Tibial nerve (tissue), 4 donors: Measurements from ENCODE around the gene ECHS1.
"Not testable (repeated sequence)": the region's sequence is repeated elsewhere in the genome, so short reads cannot be mapped to it uniquely, and the experiment has no call there.

Experiments used
- EP300 ChIP-seq, 2 donors: sonication (generic); formaldehyde crosslinking; IDR thresholded peaks; one replicate each; pipeline ENCODE4 v1.6.1; 2017; ENCODE audit warnings: antibody characterized with exemption in 2 of 2, mild to moderate bottlenecking in 1 of 2
- TF ChIP-seq, protein P1 (sequence below), 5 experiments: fragments of 200-600 bp in 3 of 5; fragments of 450-650 bp in 2 of 5; sonication (generic) in 3 of 5; IDR thresholded peaks; one replicate each; pipeline ENCODE4 v1.5.1; 2016 to 2019; ENCODE audit warnings: antibody characterized with exemption in 5 of 5, mild to moderate bottlenecking in 3 of 5, moderate library complexity in 2 of 5

GRCh38 chr10:133414401-133414800, 41.2 kb upstream of the ECHS1 start:
- TF ChIP-seq, protein P1, sequence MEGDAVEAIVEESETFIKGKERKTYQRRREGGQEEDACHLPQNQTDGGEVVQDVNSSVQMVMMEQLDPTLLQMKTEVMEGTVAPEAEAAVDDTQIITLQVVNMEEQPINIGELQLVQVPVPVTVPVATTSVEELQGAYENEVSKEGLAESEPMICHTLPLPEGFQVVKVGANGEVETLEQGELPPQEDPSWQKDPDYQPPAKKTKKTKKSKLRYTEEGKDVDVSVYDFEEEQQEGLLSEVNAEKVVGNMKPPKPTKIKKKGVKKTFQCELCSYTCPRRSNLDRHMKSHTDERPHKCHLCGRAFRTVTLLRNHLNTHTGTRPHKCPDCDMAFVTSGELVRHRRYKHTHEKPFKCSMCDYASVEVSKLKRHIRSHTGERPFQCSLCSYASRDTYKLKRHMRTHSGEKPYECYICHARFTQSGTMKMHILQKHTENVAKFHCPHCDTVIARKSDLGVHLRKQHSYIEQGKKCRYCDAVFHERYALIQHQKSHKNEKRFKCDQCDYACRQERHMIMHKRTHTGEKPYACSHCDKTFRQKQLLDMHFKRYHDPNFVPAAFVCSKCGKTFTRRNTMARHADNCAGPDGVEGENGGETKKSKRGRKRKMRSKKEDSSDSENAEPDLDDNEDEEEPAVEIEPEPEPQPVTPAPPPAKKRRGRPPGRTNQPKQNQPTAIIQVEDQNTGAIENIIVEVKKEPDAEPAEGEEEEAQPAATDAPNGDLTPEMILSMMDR (IDR thresholded peaks at IDR 0.05) = not testable (repeated sequence)
- not testable (repeated sequence) for TF ChIP-seq EP300 (IDR thresholded peaks at IDR 0.05)
